GOT3 (cell line): ENCODE measurements around the gene SSX7.
"Not testable (repeated sequence)": the region's sequence is repeated elsewhere in the genome, so short reads cannot be mapped to it uniquely, and the experiment has no call there.

Source experiments
- DNase-seq: peaks from one replicate; lab custom pipeline; 2025; ENCODE audit warnings: mixed read lengths; lab: John Stamatoyannopoulos, UW

SSX7 gene

DNA sequence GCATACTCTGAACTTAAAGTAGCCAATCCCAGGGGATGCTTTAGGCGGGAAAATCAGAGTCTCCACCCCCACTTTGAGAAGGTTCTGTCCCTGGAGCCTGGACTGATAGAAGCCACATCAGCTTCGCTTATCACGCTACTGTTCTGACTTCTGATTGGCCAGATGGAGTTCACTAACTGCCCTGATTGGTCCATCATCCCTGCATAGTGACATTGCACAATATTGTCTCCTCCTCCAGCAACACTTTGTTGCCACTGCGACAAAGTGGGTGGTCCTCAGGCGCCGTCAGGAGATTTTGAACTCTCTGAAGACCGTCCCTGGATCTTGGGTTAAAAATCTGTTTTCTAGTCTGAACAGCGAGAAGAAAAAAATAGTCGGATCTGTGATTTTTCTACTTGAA lies at the start of gene SSX7:
TSS of gene SSX7 (minus strand) at position 101 of the 400 bp plus-strand sequence. CDS start 1,428 bp downstream, outside the sequence.
- DNase-seq, result not testable (repeated sequence)

GRCh38 chrX:52692034-52692433 lies 37.3 kb upstream of the SSX7 start:
- not testable (repeated sequence) for DNase-seq

- not testable (repeated sequence) for DNase-seq
These were observed 7.5 kb upstream of the SSX7 start for GRCh38 chrX:52662218-52662617.

DNA sequence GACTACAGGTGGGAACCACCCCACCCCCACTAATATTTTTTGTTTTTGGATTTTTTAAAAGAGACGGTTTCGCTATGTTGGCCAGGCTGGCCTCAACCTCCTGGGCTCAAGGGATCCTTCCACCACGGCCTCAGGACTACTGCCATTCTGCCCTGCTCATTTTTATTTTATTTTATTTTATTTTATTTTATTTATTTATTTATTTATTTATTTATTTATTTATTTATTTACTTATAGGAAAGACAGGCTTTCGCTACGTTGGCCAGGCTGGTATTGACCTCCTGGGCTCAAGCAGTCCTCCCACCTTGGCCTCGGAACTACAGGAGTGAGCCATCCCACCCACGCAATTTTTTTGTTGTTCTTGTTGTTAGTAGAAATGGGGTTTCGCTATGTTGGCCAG lies 775 bp upstream of the SSX7 start:
- not testable (repeated sequence) for DNase-seq

DNA sequence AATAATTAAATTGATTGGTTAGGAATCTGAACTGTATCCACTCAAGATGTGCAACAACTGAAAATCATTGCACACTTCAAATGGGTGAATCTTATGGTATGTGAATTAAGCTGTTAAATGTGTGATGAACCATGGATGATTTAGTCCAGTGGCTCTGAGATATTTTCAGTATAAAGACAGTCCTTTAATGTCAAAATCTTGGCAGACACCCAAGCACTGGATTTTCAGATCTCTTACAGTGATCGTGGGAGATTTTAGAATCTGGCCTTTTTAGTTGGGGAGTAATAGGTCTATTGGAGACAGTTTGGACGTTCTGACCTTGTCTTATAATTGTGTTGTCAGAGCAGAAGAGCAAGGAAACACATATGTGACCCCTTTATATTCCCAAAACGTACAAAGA lies 4.0 kb downstream of the SSX7 start:
- DNase-seq, result not testable (repeated sequence)

- not testable (repeated sequence) for DNase-seq
These were observed 5.7 kb downstream of the SSX7 start for GRCh38 chrX:52648956-52649355.

GRCh38 chrX:52628483-52628882 lies 26.2 kb downstream of the SSX7 start:
- DNase-seq, result not testable (repeated sequence)

DNA sequence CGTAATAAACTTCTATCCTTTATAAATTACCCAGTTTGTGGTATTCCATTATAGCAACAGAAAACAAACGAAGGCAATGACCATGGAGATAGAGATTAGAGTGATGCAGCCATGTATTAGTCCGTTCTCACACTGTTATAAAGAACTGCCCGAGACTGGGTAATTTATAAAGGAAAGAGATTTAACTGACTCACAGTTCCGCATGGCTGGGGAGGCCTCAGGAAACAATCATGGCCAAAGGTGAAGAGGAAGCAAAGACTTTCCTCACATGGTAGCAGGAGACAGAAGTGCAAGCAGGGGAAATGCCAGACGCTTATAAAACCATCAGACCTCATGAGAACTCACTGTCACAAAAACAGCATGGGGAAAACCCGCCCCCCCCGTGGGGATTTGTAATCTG lies 34.0 kb downstream of the SSX7 start:
- not testable (repeated sequence) for DNase-seq

GRCh38 chrX:52608961-52609360 lies 45.7 kb downstream of the SSX7 start:
- no peak for DNase-seq

- DNase-seq, result not testable (repeated sequence)
These were observed 51.5 kb downstream of the SSX7 start for GRCh38 chrX:52603151-52603550.

DNA sequence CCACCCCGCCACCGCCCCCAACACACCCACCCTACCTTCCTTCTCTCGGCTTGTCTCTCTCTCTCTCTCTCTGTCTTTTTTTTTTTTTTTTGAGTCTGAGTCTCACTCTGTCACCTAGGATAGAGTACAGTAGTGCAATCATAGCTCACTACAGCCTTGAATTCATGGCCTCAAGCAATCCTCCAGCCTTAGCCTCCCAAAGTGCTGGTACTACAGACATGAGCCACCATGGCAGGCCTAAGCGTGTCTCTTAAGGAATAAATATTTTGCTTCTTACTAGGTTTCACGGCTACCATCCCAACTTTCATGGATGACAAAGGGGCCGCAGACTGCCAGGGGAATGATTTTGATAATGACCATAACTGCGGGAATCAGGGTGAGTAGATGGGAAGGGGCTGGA lies 55.8 kb downstream of the SSX7 start:
- DNase-seq, result no peak

- DNase-seq, result no peak
These were observed 60.0 kb downstream of the SSX7 start for GRCh38 chrX:52594658-52595057.
